ENCODE data around the gene DAG1. TPM values are rescaled to one million over a fixed set of nuclear protein-coding genes. Genes with fewer than 3 reads are reported as not detected.

The DAG1 gene
- total RNA-seq, 1 donor from 2014 or later = 165 TPM

- intact Hi-C loops (cut with DNase I) = no loop called here
- ATAC-seq = no peak
- no peak for DNase-seq (ENCODE audit: low spot score)
Observed at GRCh38 chr3:49582177-49582576, 112.1 kb downstream of the DAG1 start.

Other genes with a start within 250 kb of the DAG1 start
- gene C3orf62, start 193.0 kb upstream of the DAG1 start, total RNA-seq = 6.7 TPM
- 83.2 TPM for gene USP4, start 130.2 kb upstream of the DAG1 start, total RNA-seq
- 142 TPM for gene GPX1, start 111.9 kb upstream of the DAG1 start, total RNA-seq
- 485 TPM for gene RHOA, start 58.3 kb upstream of the DAG1 start, total RNA-seq
- gene TCTA, start 57.8 kb upstream of the DAG1 start, total RNA-seq = 28.5 TPM
- 12.4 TPM for gene AMT, start 47.8 kb upstream of the DAG1 start, total RNA-seq
- gene NICN1, start 40.9 kb upstream of the DAG1 start, total RNA-seq = 23.4 TPM
- 0.62 TPM for gene BSN, start 84.2 kb downstream of the DAG1 start, total RNA-seq
- gene APEH, start 204.1 kb downstream of the DAG1 start, total RNA-seq = 51.0 TPM
- 20.6 TPM for gene MST1, start 219.2 kb downstream of the DAG1 start, total RNA-seq
- gene RNF123, start 219.3 kb downstream of the DAG1 start, total RNA-seq = 37.9 TPM
- not detected for gene AMIGO3, start 249.4 kb downstream of the DAG1 start, total RNA-seq